DND-41 (cell line): ENCODE data around the gene POFUT1.

Experiments used
- ATAC-seq: fragments of 200-7000 bp; cut with Tn5 transposase; 3 replicates; pipeline ENCODE4 v1.9.1; 2021; ENCODE audit warnings: low read depth; ENCODE audit not compliant: insufficient read depth
- DNase-seq: peaks from one replicate; pipeline ENCODE4 v3.0.0-alpha.2; 2020
- H2AFZ ChIP-seq: 2 replicates; pipeline ENCODE4 v1.6.0; 2012; ENCODE audit warnings: low read depth, low read length
- H3K27ac ChIP-seq: 2 replicates; pipeline ENCODE4 v1.5.1; 2012; ENCODE audit warnings: low read length, inconsistent platforms
- H3K27me3 ChIP-seq: fragments of 200-600 bp; sonication (generic); 2 replicates; pipeline ENCODE4 v1.6.0; 2012; ENCODE audit warnings: low read length, mild to moderate bottlenecking, inconsistent platforms; ENCODE audit not compliant: insufficient read depth, poor library complexity
- H3K36me3 ChIP-seq: 2 replicates; pipeline ENCODE4 v1.5.1; 2012; ENCODE audit warnings: low read length, inconsistent platforms; ENCODE audit not compliant: insufficient read depth
- H3K4me1 ChIP-seq: 2 replicates; pipeline ENCODE4 v1.5.1; 2012; ENCODE audit warnings: mild to moderate bottlenecking, low read length; ENCODE audit not compliant: insufficient read depth
- H3K4me2 ChIP-seq: 2 replicates; pipeline ENCODE4 v1.6.0; 2012; ENCODE audit warnings: mild to moderate bottlenecking, moderate library complexity, low read length, inconsistent platforms; ENCODE audit not compliant: insufficient read depth
- H3K4me3 ChIP-seq, 2 experiments: fragments of 200-600 bp in 1 of 2; shearing (Covaris generic) in 1 of 2; 2 replicates each; pipeline ENCODE4 v1.5.1; 2012 to 2016; ENCODE audit warnings: inconsistent platforms in 2 of 2, low read length in 2 of 2, mild to moderate bottlenecking in 2 of 2, low read depth in 1 of 2, moderate library complexity in 1 of 2
- H3K79me2 ChIP-seq: 2 replicates; pipeline ENCODE4 v1.6.0; 2012; ENCODE audit warnings: low read length, inconsistent platforms; ENCODE audit not compliant: insufficient read depth
- H3K9ac ChIP-seq: 2 replicates; pipeline ENCODE4 v1.6.0; 2012; ENCODE audit warnings: low read depth, mild to moderate bottlenecking, inconsistent platforms, low read length, moderate library complexity
- H3K9me3 ChIP-seq: 2 replicates; pipeline ENCODE4 v1.5.1; 2012; ENCODE audit warnings: low read length, moderate library complexity, mild to moderate bottlenecking, inconsistent platforms; ENCODE audit not compliant: insufficient read depth, severe bottlenecking
- H4K20me1 ChIP-seq: 2 replicates; pipeline ENCODE4 v1.6.0; 2012; ENCODE audit warnings: low read length; ENCODE audit not compliant: insufficient read depth
- CTCF ChIP-seq: IDR thresholded peaks from 2 replicates; pipeline ENCODE4 v1.5.1; 2012; ENCODE audit warnings: borderline replicate concordance, low read length, moderate library complexity, mild to moderate bottlenecking; ENCODE audit not compliant: poor library complexity, severe bottlenecking; ENCODE audit errors: extremely low read depth
- EZH2 ChIP-seq: IDR thresholded peaks from 3 replicates; pipeline ENCODE4 v1.6.1; 2012; ENCODE audit warnings: borderline replicate concordance, low read depth, mild to moderate bottlenecking, moderate library complexity, low read length, inconsistent platforms; ENCODE audit not compliant: severe bottlenecking

POFUT1 gene

GRCh38 chr20:32240205-32240604, 32.5 kb downstream of the POFUT1 start:
- ATAC-seq (no peak), DNase-seq (no peak)
- Histone ChIP-seq H3K4me1 (no peaks in the 10 kb centered on the region), H4K20me1 (no peaks in the 10 kb centered on the region; the same call in 1 of the 2 replicates), H3K4me2 (no peak overlapping the region), H3K27me3 (no peaks in the 10 kb centered on the region), H3K36me3 (peaks cover 12% of the 10 kb centered on the region), H3K79me2 (no peaks in the 10 kb centered on the region), H2AFZ (no peak overlapping the region), H3K9ac (no peak overlapping the region), H3K27ac (no peak overlapping the region), H3K9me3 (no peaks in the 10 kb centered on the region), H3K4me3 (no peak overlapping the region)
- TF ChIP-seq CTCF, result peak; percentile 47
- TF ChIP-seq EZH2, result no peak

GRCh38 chr20:32241807-32242206, 34.1 kb downstream of the POFUT1 start:
- H3K27ac ChIP-seq, result no peak overlapping the region
- no peak for TF ChIP-seq CTCF
- no peak for TF ChIP-seq EZH2
- H3K36me3 ChIP-seq, result peaks cover 3% of the 10 kb centered on the region; the same call in 1 of the 2 replicates
- no peaks in the 10 kb centered on the region for H3K4me1 ChIP-seq
- H4K20me1 ChIP-seq, result no peaks in the 10 kb centered on the region
- no peaks in the 10 kb centered on the region for H3K9me3 ChIP-seq
- no peak overlapping the region for H3K4me2 ChIP-seq
- no peak for ATAC-seq
- no peaks in the 10 kb centered on the region for H3K27me3 ChIP-seq
- no peak for DNase-seq
- H3K4me3 ChIP-seq, result no peak overlapping the region
- H3K79me2 ChIP-seq, result no peaks in the 10 kb centered on the region
- no peak overlapping the region for H3K9ac ChIP-seq
- H2AFZ ChIP-seq, result no peak overlapping the region

GRCh38 chr20:32244150-32244823, 36.6 kb downstream of the POFUT1 start:
- no peak overlapping the region for H3K27ac ChIP-seq
- ATAC-seq (no peak), DNase-seq (no peak)
- H3K27me3 ChIP-seq, result no peaks in the 10 kb centered on the region
- no peak overlapping the region for H3K9ac ChIP-seq
- no peaks in the 10 kb centered on the region; the same call in 1 of the 2 replicates for H3K4me1 ChIP-seq
- H4K20me1 ChIP-seq, result no peaks in the 10 kb centered on the region
- H3K4me3 ChIP-seq, result no peak overlapping the region
- no peaks in the 10 kb centered on the region for H3K9me3 ChIP-seq
- TF ChIP-seq CTCF, result no peak
- TF ChIP-seq EZH2, result no peak
- H3K4me2 ChIP-seq, result no peak overlapping the region
- H2AFZ ChIP-seq, result no peak overlapping the region
- H3K36me3 ChIP-seq, result no peaks in the 10 kb centered on the region
- H3K79me2 ChIP-seq, result no peaks in the 10 kb centered on the region
